HL-60 (cell line): ENCODE results near the gene TEDC1.

ENCODE experiments used
- DNase-seq, 2 experiments: peaks; one replicate each; pipeline ENCODE4 v3.0.0-alpha.2; 2010 to 2020; ENCODE audit warnings: low read depth in 1 of 2, low spot score in 1 of 2
- H3K27ac ChIP-seq: fragments of 250-450 bp; sonication (Bioruptor Pico); replicated peaks from 2 replicates; pipeline ENCODE4 v1.5.1; 2020; ENCODE audit warnings: mild to moderate bottlenecking, moderate library complexity
- H3K27me3 ChIP-seq: fragments of 250-450 bp; sonication (Bioruptor Pico); 2 replicates; pipeline ENCODE4 v1.5.1; 2021; ENCODE audit warnings: mild to moderate bottlenecking, moderate library complexity; ENCODE audit not compliant: insufficient read depth, poor library complexity, severe bottlenecking
- H3K4me3 ChIP-seq: replicated peaks from 2 replicates; pipeline ENCODE4 v1.5.1; 2011; ENCODE audit warnings: mild to moderate bottlenecking, control low read depth, low read length; ENCODE audit not compliant: insufficient read depth
- GABPA ChIP-seq: IDR thresholded peaks from 2 replicates; pipeline ENCODE4 v1.6.1; 2012; ENCODE audit warnings: low read depth
- POLR2AphosphoS5 ChIP-seq: IDR thresholded peaks from 2 replicates; pipeline ENCODE4 v1.6.1; 2012; ENCODE audit warnings: low read depth
- REST ChIP-seq: IDR thresholded peaks from 2 replicates; pipeline ENCODE4 v1.6.1; 2012; ENCODE audit warnings: low read depth; ENCODE audit not compliant: insufficient replicate concordance
- SPI1 ChIP-seq: IDR thresholded peaks from 2 replicates; pipeline ENCODE4 v1.6.1; 2012; ENCODE audit warnings: low read depth, mild to moderate bottlenecking, borderline replicate concordance
- TF ChIP-seq, protein P1 (sequence below): IDR thresholded peaks from one replicate; pipeline ENCODE4 v1.5.1; 2011; ENCODE audit warnings: low read length, control low read depth, inconsistent platforms; ENCODE audit not compliant: insufficient read depth

Gene TEDC1

DNA sequence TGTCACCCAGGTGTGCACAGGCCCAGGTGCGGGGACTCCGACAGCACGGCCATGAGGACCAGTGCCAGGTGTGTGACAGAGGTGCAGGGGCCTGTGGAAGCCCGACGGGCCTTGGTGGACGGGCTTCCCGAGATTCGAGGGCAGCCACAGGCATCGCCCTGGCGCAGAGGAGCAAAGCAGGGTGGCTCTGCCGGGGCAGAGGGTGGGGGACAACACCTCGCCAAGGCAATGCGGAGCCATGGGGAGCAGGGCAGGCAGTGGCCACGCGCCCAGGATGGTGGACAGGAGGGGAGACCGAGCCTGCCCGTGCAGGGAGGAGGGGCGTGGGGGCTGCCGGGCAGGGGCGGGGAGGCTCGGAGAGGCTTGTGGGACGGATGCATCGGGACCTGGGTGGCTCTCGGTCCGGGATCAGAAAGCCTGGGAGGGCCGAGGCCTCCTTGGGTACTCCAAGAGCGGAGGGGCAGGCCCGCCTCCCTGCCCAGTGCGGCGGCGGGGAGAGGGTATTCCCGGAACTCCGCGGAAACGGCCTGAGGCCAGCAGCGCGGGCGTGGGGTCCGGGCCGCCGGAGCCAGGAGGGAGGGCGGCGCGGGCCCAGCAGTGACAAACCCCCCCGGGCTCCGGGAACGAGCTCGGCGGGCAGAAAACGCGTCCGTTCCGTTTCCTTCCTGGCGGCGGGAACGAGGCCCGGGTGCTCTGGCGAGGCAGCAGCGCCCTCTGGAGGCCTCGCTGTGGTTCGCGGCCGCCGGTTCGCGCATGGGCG, 37.0 kb downstream of the TEDC1 start:
- Histone ChIP-seq H3K4me3 (peak overlapping the region; percentile 38), H3K27me3 (peaks cover 38% of the 10 kb centered on the region), H3K27ac (0 out of 2 replicates have a peak overlapping the region, but pooled peaks have one; percentile 27)
- DNase-seq, result peak; percentile 60 to 68
- TF ChIP-seq GABPA (peak; percentile 58), REST (no peak), POLR2AphosphoS5 (no peak), SPI1 (no peak)
- TF ChIP-seq, protein P1, sequence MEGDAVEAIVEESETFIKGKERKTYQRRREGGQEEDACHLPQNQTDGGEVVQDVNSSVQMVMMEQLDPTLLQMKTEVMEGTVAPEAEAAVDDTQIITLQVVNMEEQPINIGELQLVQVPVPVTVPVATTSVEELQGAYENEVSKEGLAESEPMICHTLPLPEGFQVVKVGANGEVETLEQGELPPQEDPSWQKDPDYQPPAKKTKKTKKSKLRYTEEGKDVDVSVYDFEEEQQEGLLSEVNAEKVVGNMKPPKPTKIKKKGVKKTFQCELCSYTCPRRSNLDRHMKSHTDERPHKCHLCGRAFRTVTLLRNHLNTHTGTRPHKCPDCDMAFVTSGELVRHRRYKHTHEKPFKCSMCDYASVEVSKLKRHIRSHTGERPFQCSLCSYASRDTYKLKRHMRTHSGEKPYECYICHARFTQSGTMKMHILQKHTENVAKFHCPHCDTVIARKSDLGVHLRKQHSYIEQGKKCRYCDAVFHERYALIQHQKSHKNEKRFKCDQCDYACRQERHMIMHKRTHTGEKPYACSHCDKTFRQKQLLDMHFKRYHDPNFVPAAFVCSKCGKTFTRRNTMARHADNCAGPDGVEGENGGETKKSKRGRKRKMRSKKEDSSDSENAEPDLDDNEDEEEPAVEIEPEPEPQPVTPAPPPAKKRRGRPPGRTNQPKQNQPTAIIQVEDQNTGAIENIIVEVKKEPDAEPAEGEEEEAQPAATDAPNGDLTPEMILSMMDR, result peak; percentile 35

- no peak overlapping the region for H3K4me3 ChIP-seq
- peaks cover 41% of the 10 kb centered on the region for H3K27me3 ChIP-seq
- DNase-seq, result no peak
- no peak overlapping the region for H3K27ac ChIP-seq
- no peak for TF ChIP-seq REST
- TF ChIP-seq POLR2AphosphoS5, result no peak
- TF ChIP-seq GABPA, result no peak
- TF ChIP-seq, protein P1, result no peak
- no peak for TF ChIP-seq SPI1
Observed at GRCh38 chr14:105528586-105529318, 37.7 kb downstream of the TEDC1 start.

DNA sequence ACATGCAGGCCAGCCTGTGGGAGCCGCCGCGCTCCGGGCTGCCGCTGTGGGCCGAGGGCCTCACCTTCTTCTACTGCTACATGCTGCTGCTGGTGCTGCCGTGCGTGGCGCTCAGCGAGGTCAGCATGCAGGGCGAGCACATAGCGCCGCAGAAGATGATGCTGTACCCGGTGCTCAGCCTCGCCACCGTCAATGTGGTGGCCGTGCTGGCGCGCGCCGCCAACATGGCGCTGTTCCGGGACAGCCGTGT, 38.2 kb downstream of the TEDC1 start:
- no peak overlapping the region for H3K27ac ChIP-seq
- H3K4me3 ChIP-seq, result no peak overlapping the region
- TF ChIP-seq, protein P1, result no peak
- TF ChIP-seq GABPA (no peak), REST (no peak), SPI1 (no peak), POLR2AphosphoS5 (no peak)
- no peak for DNase-seq
- peaks cover 41% of the 10 kb centered on the region for H3K27me3 ChIP-seq
